GM12873 (cell line): ENCODE measurements around the gene GNB4.
A peak's percentile ranks its signal among the peaks of the same experiment; 100 is the strongest.

ENCODE experiments used
- CTCF ChIP-seq: IDR thresholded peaks from 2 replicates; pipeline ENCODE4 v1.5.1; 2012; ENCODE audit warnings: low read depth, mild to moderate bottlenecking, moderate library complexity, low read length, control low read depth; ENCODE audit not compliant: insufficient read depth; ENCODE audit errors: missing control alignments

The GNB4 gene

GRCh38 chr3:179425075-179425474 lies 26.2 kb downstream of the GNB4 start:
- no peak for TF ChIP-seq CTCF

DNA sequence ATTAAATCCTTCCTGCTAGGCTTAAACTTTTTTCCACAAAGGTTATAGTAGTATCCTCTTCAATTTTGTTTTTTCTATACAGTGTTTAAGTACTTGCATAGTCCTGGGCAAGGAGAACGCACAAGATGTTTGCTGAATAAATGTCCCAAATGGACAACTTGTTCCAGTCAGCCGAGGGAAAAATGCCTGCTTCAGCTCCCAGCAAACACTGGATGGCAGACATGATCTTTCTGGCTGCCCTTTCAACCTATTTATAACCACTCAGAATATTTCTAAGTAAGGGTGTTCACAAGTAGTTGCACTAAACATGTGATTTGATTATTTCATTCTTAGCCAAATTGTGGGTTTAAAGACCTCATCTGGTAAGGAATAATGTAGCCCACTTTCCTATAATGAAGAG lies 29.8 kb downstream of the GNB4 start:
- peak; percentile 37 for TF ChIP-seq CTCF

DNA sequence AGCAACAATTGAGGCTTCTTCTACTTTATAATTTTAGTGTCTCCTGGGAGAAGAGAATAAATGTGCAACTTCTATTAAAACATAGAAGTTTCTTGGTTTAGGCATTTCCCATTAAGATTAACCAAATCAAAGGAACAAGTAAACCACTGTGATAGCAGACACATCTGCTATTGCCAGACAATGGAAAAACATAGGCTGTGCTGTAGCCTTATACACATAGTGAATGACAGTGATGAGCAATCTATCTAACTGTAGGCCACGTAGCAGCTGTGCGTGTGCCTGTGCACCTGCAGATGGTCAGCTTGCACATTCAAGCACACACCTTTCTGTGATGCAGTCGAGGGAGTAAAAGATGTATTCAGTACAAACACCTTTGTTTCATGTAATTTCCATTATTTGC lies 32.7 kb downstream of the GNB4 start:
- no peak for TF ChIP-seq CTCF

- TF ChIP-seq CTCF: no peak
Observed at GRCh38 chr3:179416681-179417080, 34.6 kb downstream of the GNB4 start.

DNA sequence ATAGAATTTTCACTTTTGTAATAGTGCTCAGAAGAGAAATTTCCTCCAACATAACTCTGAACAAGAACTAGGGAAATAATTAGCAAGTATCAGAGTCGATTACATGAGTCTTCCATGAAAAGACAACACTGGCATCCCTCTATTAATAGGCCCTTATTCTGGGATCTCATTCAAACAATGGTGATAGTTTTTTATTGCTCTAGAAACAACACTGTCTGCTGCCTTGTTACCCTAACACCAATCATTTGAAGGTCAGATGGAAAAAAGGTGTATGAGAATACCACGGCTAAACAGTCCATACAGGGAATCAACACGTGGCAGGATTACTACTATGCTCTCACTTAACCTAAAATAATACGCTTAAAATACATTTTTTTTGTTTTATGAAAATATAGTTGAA lies 35.9 kb downstream of the GNB4 start:
- no peak for TF ChIP-seq CTCF

DNA sequence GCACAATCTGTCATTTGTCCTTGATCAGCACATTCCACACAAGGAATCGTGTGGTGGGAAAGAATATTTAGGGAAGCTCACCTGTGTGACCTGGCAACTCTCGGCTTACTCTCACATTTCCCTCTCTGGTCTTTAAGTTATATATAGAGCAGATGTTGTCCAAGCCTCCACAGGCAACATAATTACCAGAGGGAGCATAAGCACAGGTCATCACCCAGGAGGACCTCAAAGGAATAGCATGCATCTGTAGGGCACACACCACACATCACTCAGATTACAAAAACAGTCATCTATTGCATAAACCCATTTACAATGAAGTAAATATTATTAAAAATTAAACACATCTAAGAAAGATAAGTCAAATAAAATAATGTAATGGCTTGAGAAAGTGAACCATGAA lies 36.5 kb downstream of the GNB4 start:
- TF ChIP-seq CTCF: no peak

GRCh38 chr3:179410999-179411398 lies 40.3 kb downstream of the GNB4 start:
- TF ChIP-seq CTCF: no peak
